Keratinocyte (primary cell): Measurements from ENCODE around the gene ITFG1.

Source experiments
- CTCF ChIP-seq, 3 experiments: IDR thresholded peaks in 1 of 3; conservative IDR thresholded peaks in 1 of 3; optimal IDR thresholded peaks in 1 of 3; 2 replicates in 2 of 3; 3 replicates in 1 of 3; pipeline versions ENCODE3 to v1.5.1; 2011; ENCODE audit warnings: low read length in 3 of 3, mild to moderate bottlenecking in 3 of 3, moderate library complexity in 2 of 3, control low read depth in 1 of 3, inconsistent platforms in 1 of 3; ENCODE audit not compliant: insufficient read depth in 2 of 3; ENCODE audit errors: extremely low read depth in 1 of 3
- EZH2 ChIP-seq: IDR thresholded peaks from one replicate; pipeline ENCODE4 v1.6.1; 2012; ENCODE audit warnings: inconsistent platforms, mild to moderate bottlenecking, low read length, moderate library complexity

DNA sequence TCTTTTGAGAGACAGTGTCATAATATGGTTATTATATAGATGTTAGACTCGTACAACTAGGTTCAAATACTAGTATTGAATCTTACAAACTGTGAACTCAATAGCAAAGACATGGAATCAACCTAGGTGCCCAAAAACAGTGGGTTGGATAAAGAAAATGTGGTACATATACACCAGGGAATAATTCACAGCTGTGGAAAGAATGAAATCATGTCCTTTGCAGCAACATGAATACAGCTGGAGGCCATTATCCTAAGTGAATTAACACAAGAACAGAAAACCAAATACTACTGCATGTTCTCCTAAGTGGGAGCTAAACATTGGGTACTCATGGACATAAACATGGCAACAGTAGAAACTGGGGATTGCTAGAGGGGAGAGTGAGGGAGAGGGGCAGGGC, 8.4 kb upstream of the ITFG1 start:
- TF ChIP-seq CTCF (optimal IDR thresholded peaks at IDR 0.05 in 1 of 3, IDR thresholded peaks at IDR 0.05 in 1 of 3, conservative IDR thresholded peaks at IDR 0.05 in 1 of 3; ENCODE audit: extremely low read depth in 1 of 3, insufficient read depth in 2 of 3, low read length in 3 of 3) (no peak), EZH2 (no peak)
